Testis (tissue), 2 donors: ENCODE data around the gene SLIT3.

Experiments
- CTCF ChIP-seq, 3 experiments: fragments of 450-650 bp in 2 of 3; fragments of 200-600 bp in 1 of 3; sonication (generic) in 1 of 3; IDR thresholded peaks; one replicate each; pipeline ENCODE4 v1.5.1; 2016 to 2019; ENCODE audit warnings: antibody characterized with exemption in 3 of 3, mild to moderate bottlenecking in 2 of 3, moderate library complexity in 1 of 3
- POLR2A ChIP-seq: fragments of 450-650 bp; IDR thresholded peaks from one replicate; pipeline ENCODE4 v1.6.1; 2017; ENCODE audit warnings: antibody characterized with exemption, mild to moderate bottlenecking, moderate library complexity

DNA sequence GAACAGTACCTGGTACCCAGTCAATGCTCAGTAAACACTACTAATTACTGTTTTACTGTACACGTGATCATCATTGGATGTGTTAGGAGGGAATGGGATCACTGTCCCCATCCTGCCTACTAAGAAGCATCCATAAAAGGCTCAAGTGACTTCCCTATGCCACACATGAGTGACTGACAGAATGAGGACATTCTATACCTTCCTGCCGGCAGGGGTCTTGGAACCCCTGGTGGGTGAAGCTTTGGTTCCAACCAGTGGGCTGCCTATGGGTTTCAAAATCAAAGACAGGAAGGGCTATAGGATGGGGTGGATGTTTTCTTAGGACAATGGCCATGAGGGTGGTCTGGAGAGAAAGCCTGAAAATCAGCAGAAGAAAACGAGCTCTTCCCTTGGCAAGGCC is 512.2 kb downstream of the SLIT3 start:
- TF ChIP-seq POLR2A: no peak
- TF ChIP-seq CTCF (IDR thresholded peaks at IDR 0.05): no peak
